ENCODE results near the gene DAPL1.

Gene DAPL1

GRCh38 chr2:158795195-158795924 is at the start of gene DAPL1:
TSS of gene DAPL1 (plus strand) at chr2:158795317. CDS start at chr2:158795373, 56 bp downstream.
- no peak for DNase-seq (ENCODE audit: low read depth)

GRCh38 chr2:158745866-158746382 is 49.2 kb upstream of the DAPL1 start:
- DNase-seq (ENCODE audit: low read depth) = no peak

GRCh38 chr2:158746488-158746887 is 48.6 kb upstream of the DAPL1 start:
- DNase-seq (ENCODE audit: low read depth) = no peak

GRCh38 chr2:158747281-158747680 is 47.8 kb upstream of the DAPL1 start:
- no peak for DNase-seq (ENCODE audit: low read depth)

GRCh38 chr2:158748926-158749590 is 46.1 kb upstream of the DAPL1 start:
- DNase-seq (ENCODE audit: low read depth) = no peak

GRCh38 chr2:158750458-158751125 is 44.5 kb upstream of the DAPL1 start:
- no peak for DNase-seq (ENCODE audit: low read depth)

GRCh38 chr2:158753641-158754611 is 41.2 kb upstream of the DAPL1 start:
- DNase-seq (ENCODE audit: low read depth) = no peak

- no peak for DNase-seq (ENCODE audit: low read depth)
Observed at GRCh38 chr2:158755310-158756087, 39.6 kb upstream of the DAPL1 start.

GRCh38 chr2:158756331-158756730 is 38.8 kb upstream of the DAPL1 start:
- no peak for DNase-seq (ENCODE audit: low read depth)

- DNase-seq (ENCODE audit: low read depth) = no peak
Observed at GRCh38 chr2:158756976-158757375, 38.1 kb upstream of the DAPL1 start.

GRCh38 chr2:158760887-158761286 is 34.2 kb upstream of the DAPL1 start:
- DNase-seq (ENCODE audit: low read depth) = no peak

- no peak for DNase-seq (ENCODE audit: low read depth)
Observed at GRCh38 chr2:158761621-158762020, 33.5 kb upstream of the DAPL1 start.

GRCh38 chr2:158762336-158762735 is 32.8 kb upstream of the DAPL1 start:
- DNase-seq (ENCODE audit: low read depth) = no peak

GRCh38 chr2:158766524-158766923 is 28.6 kb upstream of the DAPL1 start:
- DNase-seq (ENCODE audit: low read depth) = no peak

GRCh38 chr2:158772306-158773078 is 22.6 kb upstream of the DAPL1 start:
- DNase-seq (ENCODE audit: low read depth) = no peak

GRCh38 chr2:158773121-158773520 is 22.0 kb upstream of the DAPL1 start:
- DNase-seq (ENCODE audit: low read depth) = no peak

- no peak for DNase-seq (ENCODE audit: low read depth)
Observed at GRCh38 chr2:158774681-158775080, 20.4 kb upstream of the DAPL1 start.

GRCh38 chr2:158775273-158776027 is 19.7 kb upstream of the DAPL1 start:
- DNase-seq (ENCODE audit: low read depth) = no peak

- no peak for DNase-seq (ENCODE audit: low read depth)
Observed at GRCh38 chr2:158776231-158776630, 18.9 kb upstream of the DAPL1 start.
